ENCODE measurements around the gene SQOR.

DNA sequence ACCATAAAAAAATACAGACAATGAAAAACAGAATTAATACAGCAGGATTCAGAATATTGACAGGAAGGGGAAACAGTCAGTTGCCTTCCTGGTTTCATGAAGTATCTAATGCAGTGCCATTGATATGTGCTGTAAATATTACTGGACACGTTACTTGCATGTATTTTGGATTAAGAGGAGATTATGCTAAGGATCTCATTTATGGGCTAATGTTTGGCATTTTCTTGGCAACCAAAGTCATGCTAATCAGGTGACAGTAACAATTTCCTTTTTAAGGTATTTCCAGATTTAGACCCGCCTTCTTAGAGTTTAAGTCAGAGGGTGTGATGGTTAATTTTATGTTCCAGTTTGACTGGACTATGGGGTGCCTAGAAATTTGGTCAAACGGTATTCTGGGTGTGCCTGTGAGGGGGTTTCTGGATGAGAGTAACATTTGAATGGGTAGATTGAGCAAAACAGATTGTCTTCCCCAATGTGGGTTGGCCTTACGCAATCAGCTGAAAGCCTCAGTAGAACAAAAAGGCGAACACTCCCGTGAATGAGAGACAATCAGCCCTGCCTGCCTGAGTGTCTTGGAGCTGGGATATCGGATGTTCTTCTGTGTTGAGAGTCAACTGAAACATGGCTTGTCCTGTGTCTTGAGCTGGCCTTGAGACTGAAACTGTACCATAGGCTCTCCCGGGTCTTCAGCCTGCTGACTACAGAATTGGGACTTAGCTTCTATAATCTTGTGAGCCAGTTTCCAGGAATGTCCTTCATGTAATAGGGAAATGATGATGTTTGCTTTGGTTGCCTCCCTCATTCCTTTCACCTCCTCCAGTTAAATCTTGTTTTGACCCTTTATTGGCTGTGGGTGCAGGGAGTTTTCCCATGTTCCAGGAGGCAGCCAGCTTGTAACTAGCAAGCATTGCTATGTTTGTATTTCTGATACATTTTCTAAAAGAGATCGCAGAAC lies 10.5 kb downstream of the SQOR start:
- TF ChIP-seq POLR2A (IDR thresholded peaks at IDR 0.05): no peak
- TF ChIP-seq, protein P1, sequence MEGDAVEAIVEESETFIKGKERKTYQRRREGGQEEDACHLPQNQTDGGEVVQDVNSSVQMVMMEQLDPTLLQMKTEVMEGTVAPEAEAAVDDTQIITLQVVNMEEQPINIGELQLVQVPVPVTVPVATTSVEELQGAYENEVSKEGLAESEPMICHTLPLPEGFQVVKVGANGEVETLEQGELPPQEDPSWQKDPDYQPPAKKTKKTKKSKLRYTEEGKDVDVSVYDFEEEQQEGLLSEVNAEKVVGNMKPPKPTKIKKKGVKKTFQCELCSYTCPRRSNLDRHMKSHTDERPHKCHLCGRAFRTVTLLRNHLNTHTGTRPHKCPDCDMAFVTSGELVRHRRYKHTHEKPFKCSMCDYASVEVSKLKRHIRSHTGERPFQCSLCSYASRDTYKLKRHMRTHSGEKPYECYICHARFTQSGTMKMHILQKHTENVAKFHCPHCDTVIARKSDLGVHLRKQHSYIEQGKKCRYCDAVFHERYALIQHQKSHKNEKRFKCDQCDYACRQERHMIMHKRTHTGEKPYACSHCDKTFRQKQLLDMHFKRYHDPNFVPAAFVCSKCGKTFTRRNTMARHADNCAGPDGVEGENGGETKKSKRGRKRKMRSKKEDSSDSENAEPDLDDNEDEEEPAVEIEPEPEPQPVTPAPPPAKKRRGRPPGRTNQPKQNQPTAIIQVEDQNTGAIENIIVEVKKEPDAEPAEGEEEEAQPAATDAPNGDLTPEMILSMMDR (IDR thresholded peaks at IDR 0.05): no peak

Measured in suprapubic skin (tissue), 3 donors.